Stimulated activated CD4-positive, alpha-beta T cell treated with anti-CD3 and anti-CD28 coated beads, Interleukin-2, amount 100 ng/mL, for 4 hours (primary cell): Measurements from ENCODE around the gene HDAC4.

ENCODE experiments used
- DNase-seq: peaks from one replicate; pipeline ENCODE4 v3.0.0-alpha.2; 2020; ENCODE audit warnings: low read depth

Gene HDAC4

GRCh38 chr2:239282448-239283287 is 118.2 kb downstream of the HDAC4 start:
- DNase-seq = no peak

GRCh38 chr2:239280296-239281017 is 120.4 kb downstream of the HDAC4 start:
- DNase-seq = peak; percentile 52

- no peak for DNase-seq
These were observed 121.1 kb downstream of the HDAC4 start for GRCh38 chr2:239279508-239280295.

GRCh38 chr2:239278941-239279365 is 121.9 kb downstream of the HDAC4 start:
- DNase-seq = no peak

- DNase-seq = no peak
These were observed 122.5 kb downstream of the HDAC4 start for GRCh38 chr2:239278361-239278760.

- no peak for DNase-seq
These were observed 123.3 kb downstream of the HDAC4 start for GRCh38 chr2:239277401-239278085.

GRCh38 chr2:239276851-239277250 is 124.0 kb downstream of the HDAC4 start:
- DNase-seq = no peak

GRCh38 chr2:239275847-239276831 is 124.7 kb downstream of the HDAC4 start:
- DNase-seq = no peak

- DNase-seq = peak; percentile 76
These were observed 125.7 kb downstream of the HDAC4 start for GRCh38 chr2:239275044-239275685.

GRCh38 chr2:239274391-239275043 is 126.3 kb downstream of the HDAC4 start:
- DNase-seq = no peak

GRCh38 chr2:239273280-239274234 is 127.3 kb downstream of the HDAC4 start:
- DNase-seq = no peak

GRCh38 chr2:239272626-239273025 is 128.2 kb downstream of the HDAC4 start:
- no peak for DNase-seq

GRCh38 chr2:239271882-239272281 is 128.9 kb downstream of the HDAC4 start:
- DNase-seq = no peak

GRCh38 chr2:239271471-239271870 is 129.3 kb downstream of the HDAC4 start:
- no peak for DNase-seq

- DNase-seq = no peak
These were observed 130.9 kb downstream of the HDAC4 start for GRCh38 chr2:239269916-239270315.

- DNase-seq = peak; percentile 46
These were observed 131.5 kb downstream of the HDAC4 start for GRCh38 chr2:239269173-239269885.

- no peak for DNase-seq
These were observed 132.3 kb downstream of the HDAC4 start for GRCh38 chr2:239268549-239268948.

GRCh38 chr2:239268082-239268481 is 132.7 kb downstream of the HDAC4 start:
- no peak for DNase-seq
